IMR-90 (cell line): ENCODE results near the gene HYI. TPM values are rescaled to one million over a fixed set of nuclear protein-coding genes. Genes with fewer than 3 reads are reported as not detected.

Experiments
- microRNA-seq, 2 experiments: library from miRNA; stranded (forward) in 1 of 2; unstranded in 1 of 2; fragments of 10-50 nt in 1 of 2; fragments of <30 nt in 1 of 2; gene quantifications in 1 of 2; microRNA quantifications in 1 of 2; one replicate each; pipeline versions ENCODE3 to v1.1.0; 2013 to 2020; ENCODE audit not compliant: insufficient read depth in 1 of 2, insufficient read length in 1 of 2, unreplicated experiment in 1 of 2
- polyA plus RNA-seq, 3 experiments: library from polyadenylated mRNA; depleted of rRNA; stranded (reverse); fragments of >200 nt; gene quantifications; 2 replicates each; pipeline ENCODE4 v1.2.3, GENCODE V29; 2012; ENCODE audit warnings: low replicate concordance in 1 of 3
- small RNA-seq, 5 experiments: library from RNA; depleted of rRNA; stranded (forward); fragments of <200 nt; gene quantifications; one replicate each; pipeline ENCODE3, GENCODE V24; 2012
- total RNA-seq: library from RNA; depleted of rRNA; stranded (reverse); fragments of >200 nt; gene quantifications from 2 replicates; pipeline ENCODE4 v1.2.3, GENCODE V29; 2012; rRNA removed

The HYI gene
- total and polyA plus RNA-seq, 2 of the 4 experiments (the other 2 are of a cell fraction) = 21.5 to 53.7 TPM

Small RNA genes lying within 50 kb of the gene (microRNA-seq; reads per million reads assigned to microRNA genes)
- gene MIR6735 = 0 to 0.73 reads per million in 2 experiments

Small RNA genes lying within 50 kb of the gene (small RNA-seq; reads per million reads assigned to genes)
- 0 reads per million in 5 experiments for gene MIR6735

Other genes with a start within 250 kb of the HYI start
- under 0.01 TPM in 1 of 2 replicates, not detected in the other for gene TMEM125, start 183.9 kb downstream of the HYI start, total RNA-seq
- gene TMEM125, start 183.9 kb downstream of the HYI start, polyA plus RNA-seq (2012; rRNA removed) = 0.03 and 0.10 TPM in 2 replicates
- gene C1orf210, start 168.3 kb downstream of the HYI start, total RNA-seq = not detected in 2 replicates
- not detected in 2 replicates for gene C1orf210, start 168.3 kb downstream of the HYI start, polyA plus RNA-seq (2012; rRNA removed)
- gene TIE1, start 152.9 kb downstream of the HYI start, total RNA-seq = 2.3 and 3.3 TPM in 2 replicates
- 7.5 and 8.5 TPM in 2 replicates for gene TIE1, start 152.9 kb downstream of the HYI start, polyA plus RNA-seq (2012; rRNA removed)
- not detected in 2 replicates for gene MPL, start 116.1 kb downstream of the HYI start, total RNA-seq
- gene MPL, start 116.1 kb downstream of the HYI start, polyA plus RNA-seq (2012; rRNA removed) = 0.12 TPM in 1 of 2 replicates, not detected in the other
- gene CDC20, start 95.0 kb downstream of the HYI start, total RNA-seq = 78.0 and 103 TPM in 2 replicates
- 107 and 115 TPM in 2 replicates for gene CDC20, start 95.0 kb downstream of the HYI start, polyA plus RNA-seq (2012; rRNA removed)
- gene ELOVL1, start 85.9 kb downstream of the HYI start, total RNA-seq = 66.4 and 88.9 TPM in 2 replicates
- 203 and 211 TPM in 2 replicates for gene ELOVL1, start 85.9 kb downstream of the HYI start, polyA plus RNA-seq (2012; rRNA removed)
- 114 and 120 TPM in 2 replicates for gene MED8, start 64.1 kb downstream of the HYI start, total RNA-seq
- gene MED8, start 64.1 kb downstream of the HYI start, polyA plus RNA-seq (2012; rRNA removed) = 53.7 and 61.1 TPM in 2 replicates
- gene SZT2, start 64.0 kb downstream of the HYI start, total RNA-seq = 9.5 and 9.7 TPM in 2 replicates
- gene SZT2, start 64.0 kb downstream of the HYI start, polyA plus RNA-seq (2012; rRNA removed) = 14.3 and 15.7 TPM in 2 replicates
- 25.8 and 27.8 TPM in 2 replicates for gene PTPRF, start 77.0 kb upstream of the HYI start, total RNA-seq
- 92.3 and 103 TPM in 2 replicates for gene PTPRF, start 77.0 kb upstream of the HYI start, polyA plus RNA-seq (2012; rRNA removed)
- gene KDM4A, start 196.2 kb upstream of the HYI start, total RNA-seq = 41.1 and 47.3 TPM in 2 replicates
- 21.1 and 23.8 TPM in 2 replicates for gene KDM4A, start 196.2 kb upstream of the HYI start, polyA plus RNA-seq (2012; rRNA removed)